ENCODE results near the gene ITGAV. TPM values are rescaled to one million over a fixed set of nuclear protein-coding genes. Genes with fewer than 3 reads are reported as not detected.

Gene ITGAV
- total and polyA plus RNA-seq, 8 donors: 9.0 to 83.3 (median 29.4) TPM

DNA sequence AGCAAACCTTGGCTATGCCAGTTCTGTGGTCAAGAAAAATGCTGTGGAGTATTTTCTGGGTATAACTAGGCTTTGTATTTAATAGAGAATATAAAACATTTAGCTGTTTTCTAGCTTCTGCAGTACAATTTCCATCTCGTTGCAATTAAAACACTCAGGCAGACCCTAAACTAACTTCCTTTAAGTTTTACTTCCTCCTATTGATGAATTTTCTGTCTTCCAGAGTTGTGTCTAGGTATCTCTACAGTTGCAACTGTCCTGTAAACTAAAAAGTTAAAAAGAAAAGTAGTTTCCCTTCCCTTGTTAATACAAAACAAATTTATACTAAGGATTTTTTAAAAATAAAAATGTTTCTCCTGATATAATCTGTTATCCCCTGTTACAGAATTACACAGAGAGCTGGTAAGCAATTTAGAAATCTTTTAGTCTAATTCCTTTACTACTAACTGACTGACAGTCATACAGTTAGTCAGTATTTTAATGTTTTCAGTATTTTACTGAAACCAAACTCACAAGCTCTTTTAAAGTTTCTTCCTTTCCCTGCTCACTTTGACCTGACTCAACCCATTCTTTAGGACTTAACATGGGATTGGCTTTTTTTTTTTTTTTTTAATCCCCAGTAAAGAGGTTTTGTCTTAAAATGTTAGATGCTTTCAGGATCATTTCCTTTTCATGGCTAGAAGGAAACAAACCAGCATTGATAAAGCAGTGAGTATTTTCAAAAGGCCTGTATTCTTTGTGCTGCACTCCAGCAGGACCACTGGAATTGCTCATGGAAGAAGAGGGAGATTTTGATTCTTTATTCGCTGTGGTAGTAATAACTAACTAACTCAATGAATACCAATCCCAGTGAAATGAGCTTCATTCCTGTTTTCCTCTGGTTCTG is 22.9 kb downstream of the ITGAV start:
- TF ChIP-seq, protein P1, sequence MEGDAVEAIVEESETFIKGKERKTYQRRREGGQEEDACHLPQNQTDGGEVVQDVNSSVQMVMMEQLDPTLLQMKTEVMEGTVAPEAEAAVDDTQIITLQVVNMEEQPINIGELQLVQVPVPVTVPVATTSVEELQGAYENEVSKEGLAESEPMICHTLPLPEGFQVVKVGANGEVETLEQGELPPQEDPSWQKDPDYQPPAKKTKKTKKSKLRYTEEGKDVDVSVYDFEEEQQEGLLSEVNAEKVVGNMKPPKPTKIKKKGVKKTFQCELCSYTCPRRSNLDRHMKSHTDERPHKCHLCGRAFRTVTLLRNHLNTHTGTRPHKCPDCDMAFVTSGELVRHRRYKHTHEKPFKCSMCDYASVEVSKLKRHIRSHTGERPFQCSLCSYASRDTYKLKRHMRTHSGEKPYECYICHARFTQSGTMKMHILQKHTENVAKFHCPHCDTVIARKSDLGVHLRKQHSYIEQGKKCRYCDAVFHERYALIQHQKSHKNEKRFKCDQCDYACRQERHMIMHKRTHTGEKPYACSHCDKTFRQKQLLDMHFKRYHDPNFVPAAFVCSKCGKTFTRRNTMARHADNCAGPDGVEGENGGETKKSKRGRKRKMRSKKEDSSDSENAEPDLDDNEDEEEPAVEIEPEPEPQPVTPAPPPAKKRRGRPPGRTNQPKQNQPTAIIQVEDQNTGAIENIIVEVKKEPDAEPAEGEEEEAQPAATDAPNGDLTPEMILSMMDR (IDR thresholded peaks at IDR 0.05): no peak
- no peaks in the 10 kb centered on the region for H3K9me3 ChIP-seq
- peak overlapping the region in 1 of 4 donors; percentile 24 for H3K27ac ChIP-seq
- H3K4me3 ChIP-seq: no peak overlapping the region
- H3K27me3 ChIP-seq: no peaks in the 10 kb centered on the region
- H3K4me1 ChIP-seq: peaks cover 5 to 17% (median 12%) of the 10 kb centered on the region in 3 donors
- FAIRE-seq (no peak), ATAC-seq (no peak), DNase-seq (no peak)
- intact Hi-C loops (cut with DNase I): no loop called here
- H3K36me3 ChIP-seq: no peaks in the 10 kb centered on the region
- 48 to 64% methylated on average over 2 of the region's 2 CpGs for WGBS, 2 donors

DNA sequence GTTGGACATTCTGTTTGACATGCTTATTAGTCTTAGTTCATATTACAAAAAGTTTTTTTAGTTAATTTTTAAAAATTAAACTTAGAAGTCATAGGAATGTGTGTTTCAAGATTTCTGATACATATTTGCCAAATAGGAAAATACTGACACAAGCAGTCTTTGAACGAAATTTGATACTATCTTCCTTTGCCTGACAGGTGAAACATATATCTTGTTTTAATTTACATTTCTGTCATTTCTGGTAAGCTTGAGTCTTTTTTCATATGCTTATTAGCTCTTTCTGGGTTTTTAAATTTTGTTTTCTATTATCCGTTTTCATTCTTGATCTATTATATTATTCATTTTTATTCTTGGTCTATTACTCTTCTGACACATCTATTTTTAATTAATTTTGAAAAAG is 24.5 kb downstream of the ITGAV start:
- H3K9me3 ChIP-seq: no peaks in the 10 kb centered on the region
- H3K36me3 ChIP-seq: no peaks in the 10 kb centered on the region
- no peak for DNase-seq
- 47 to 57% methylated on average over 2 of the region's 2 CpGs for WGBS, 2 donors
- peaks cover 5 to 12% (median 8%) of the 10 kb centered on the region in 3 donors for H3K4me1 ChIP-seq
- ATAC-seq: no peak
- TF ChIP-seq, protein P1 (IDR thresholded peaks at IDR 0.05): no peak
- FAIRE-seq: no peak
- intact Hi-C loops (cut with DNase I): no loop called here
- H3K27ac ChIP-seq: no peak overlapping the region
- H3K27me3 ChIP-seq: no peaks in the 10 kb centered on the region
- no peak overlapping the region for H3K4me3 ChIP-seq

DNA sequence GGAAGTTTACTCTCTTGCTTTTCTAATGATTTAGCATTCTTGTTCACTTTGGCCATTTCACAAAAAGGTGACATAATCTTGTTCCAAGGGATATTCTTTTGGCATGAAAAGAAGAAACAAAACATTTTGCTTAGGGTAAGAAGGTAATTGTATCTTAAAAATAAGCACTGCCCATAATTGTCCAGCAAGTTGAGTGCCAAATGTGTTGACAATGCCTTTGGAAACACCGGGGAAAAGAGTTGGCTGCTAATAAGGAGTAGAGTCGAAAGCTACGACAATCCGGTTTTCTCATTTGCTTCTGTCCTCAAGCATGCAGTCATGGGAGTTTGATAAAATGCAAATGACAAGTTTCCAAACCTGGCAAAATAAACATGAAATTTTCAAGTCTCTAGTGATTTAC is 27.3 kb downstream of the ITGAV start:
- intact Hi-C loops (cut with DNase I): no loop called here
- no peaks in the 10 kb centered on the region for H3K36me3 ChIP-seq
- 55 to 68% methylated on average over 4 of the region's 4 CpGs for WGBS, 2 donors
- H3K27me3 ChIP-seq: no peaks in the 10 kb centered on the region
- H3K9me3 ChIP-seq: no peaks in the 10 kb centered on the region
- TF ChIP-seq, protein P1 (IDR thresholded peaks at IDR 0.05): no peak
- no peak overlapping the region for H3K4me3 ChIP-seq
- ATAC-seq (no peak), FAIRE-seq (no peak), DNase-seq (no peak)
- peaks cover 5 to 17% (median 13%) of the 10 kb centered on the region in 3 donors for H3K4me1 ChIP-seq
- no peak overlapping the region for H3K27ac ChIP-seq

DNA sequence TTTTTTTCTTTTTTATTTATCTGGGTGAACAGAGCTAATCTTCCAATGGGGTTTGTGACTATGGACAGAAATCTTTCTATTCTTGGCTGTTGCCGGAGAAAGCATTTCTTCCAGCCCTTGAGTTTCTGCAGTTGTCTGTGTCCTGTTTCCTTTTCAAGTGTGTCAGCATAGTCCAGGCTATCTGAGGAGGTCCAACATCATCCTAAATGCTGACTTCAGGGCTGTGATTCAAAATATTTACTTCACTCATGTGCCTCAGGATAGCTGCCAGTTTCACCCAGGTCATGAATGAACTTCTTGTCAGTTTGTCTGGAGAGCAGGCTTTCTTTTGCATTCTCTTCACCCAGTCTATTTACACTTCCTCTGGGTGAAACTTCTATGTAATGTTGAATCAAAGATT is 27.9 kb downstream of the ITGAV start:
- Histone ChIP-seq H3K27me3 (no peaks in the 10 kb centered on the region), H3K36me3 (no peaks in the 10 kb centered on the region), H3K4me3 (no peak overlapping the region), H3K27ac (no peak overlapping the region), H3K4me1 (peaks cover 5 to 17% (median 11%) of the 10 kb centered on the region in 3 donors), H3K9me3 (no peaks in the 10 kb centered on the region)
- WGBS, 2 donors: 85 to 93% methylated on average over 1 of the region's 1 CpG
- TF ChIP-seq, protein P1 (IDR thresholded peaks at IDR 0.05): no peak
- DNase-seq: no peak
- FAIRE-seq: no peak
- ATAC-seq: peak in 1 of 4 donors; percentile 38
- intact Hi-C loops (cut with DNase I): no loop called here

DNA sequence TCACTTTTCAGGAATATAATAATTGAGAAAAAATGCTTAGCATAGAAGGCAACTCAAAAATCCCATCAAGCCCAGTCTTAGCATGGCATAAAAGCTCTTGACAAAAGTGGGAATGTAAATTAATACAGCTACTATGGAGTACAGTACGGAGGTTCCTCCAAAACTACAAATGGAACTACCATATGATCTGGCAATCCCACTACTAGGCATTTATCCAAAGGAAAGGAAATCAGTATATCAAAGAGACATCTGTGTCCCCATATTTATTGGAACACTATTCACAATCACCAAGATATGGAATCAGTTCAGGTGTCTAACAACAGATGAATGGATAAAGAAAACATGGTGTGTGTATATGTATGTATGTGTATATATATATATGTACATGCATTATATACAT is 28.8 kb downstream of the ITGAV start:
- H3K36me3 ChIP-seq: peaks cover 0 to 5% (median 0%) of the 10 kb centered on the region in 3 donors
- H3K27me3 ChIP-seq: no peaks in the 10 kb centered on the region
- H3K9me3 ChIP-seq: no peaks in the 10 kb centered on the region
- FAIRE-seq (no peak), ATAC-seq (no peak), DNase-seq (no peak)
- no peak overlapping the region for H3K27ac ChIP-seq
- peaks cover 5 to 17% (median 11%) of the 10 kb centered on the region in 3 donors for H3K4me1 ChIP-seq
- no peak overlapping the region for H3K4me3 ChIP-seq
- TF ChIP-seq, protein P1 (IDR thresholded peaks at IDR 0.05): no peak
- 95 to 100% methylated on average over 1 of the region's 1 CpG for whole genome bisulfite sequencing, 2 donors
- intact Hi-C loops (cut with DNase I): no loop called here

Measured in pancreas (tissue), 10 donors.